GM19468 (cell line): ENCODE results near the gene GTPBP1.

Experiments used
- ATAC-seq: cut with Tn5 transposase; IDR thresholded peaks from one replicate; pipeline ENCODE4 v1.9.1; 2021; ENCODE audit warnings: mild to moderate bottlenecking, moderate library complexity, moderate number of reproducible peaks; ENCODE audit not compliant: unreplicated experiment; ENCODE audit errors: extremely low read depth

GTPBP1 gene

DNA sequence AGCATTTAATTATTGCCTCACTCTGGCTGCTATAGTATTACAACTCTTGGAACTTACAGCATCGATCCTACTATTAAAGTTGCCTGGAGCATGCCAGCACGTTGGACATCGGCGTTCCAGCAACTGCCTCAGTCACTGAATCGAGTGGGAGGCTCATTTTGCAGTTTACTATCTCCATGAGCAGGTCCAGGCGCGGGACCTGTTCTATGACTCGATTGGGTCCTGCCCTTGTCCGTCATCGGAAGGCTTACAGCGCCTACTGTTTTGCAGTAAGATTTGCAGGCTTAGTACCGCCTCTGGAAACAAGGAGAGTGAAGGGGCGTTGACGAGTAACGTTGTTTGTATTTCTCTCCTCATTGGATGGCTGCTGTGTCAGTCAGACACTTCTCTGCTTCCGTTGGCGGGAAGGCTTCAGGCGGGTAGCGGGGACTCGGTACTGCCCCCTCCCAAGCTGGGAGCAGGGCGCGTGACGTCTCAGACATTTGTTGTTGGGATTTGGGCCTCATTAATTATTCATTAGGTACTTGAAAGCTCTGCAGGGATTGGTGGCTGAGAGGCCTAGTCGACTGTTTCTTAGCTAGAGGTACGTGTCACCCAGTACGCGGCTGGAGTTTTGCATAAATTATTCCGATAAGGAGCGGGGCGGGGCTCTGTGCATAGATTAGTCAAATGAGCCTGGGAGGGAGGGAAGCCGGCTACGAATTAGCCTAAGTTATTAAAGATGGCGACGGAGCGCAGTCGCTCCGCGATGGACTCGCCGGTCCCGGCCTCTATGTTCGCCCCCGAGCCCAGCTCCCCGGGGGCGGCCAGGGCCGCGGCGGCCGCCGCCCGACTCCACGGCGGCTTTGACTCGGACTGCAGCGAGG is at the start of gene GTPBP1:
TSS of gene GTPBP1 (plus strand) at position 710 of the 866 bp plus-strand sequence. CDS start at position 722, 12 bp downstream.
- ATAC-seq, result peak; percentile 49

DNA sequence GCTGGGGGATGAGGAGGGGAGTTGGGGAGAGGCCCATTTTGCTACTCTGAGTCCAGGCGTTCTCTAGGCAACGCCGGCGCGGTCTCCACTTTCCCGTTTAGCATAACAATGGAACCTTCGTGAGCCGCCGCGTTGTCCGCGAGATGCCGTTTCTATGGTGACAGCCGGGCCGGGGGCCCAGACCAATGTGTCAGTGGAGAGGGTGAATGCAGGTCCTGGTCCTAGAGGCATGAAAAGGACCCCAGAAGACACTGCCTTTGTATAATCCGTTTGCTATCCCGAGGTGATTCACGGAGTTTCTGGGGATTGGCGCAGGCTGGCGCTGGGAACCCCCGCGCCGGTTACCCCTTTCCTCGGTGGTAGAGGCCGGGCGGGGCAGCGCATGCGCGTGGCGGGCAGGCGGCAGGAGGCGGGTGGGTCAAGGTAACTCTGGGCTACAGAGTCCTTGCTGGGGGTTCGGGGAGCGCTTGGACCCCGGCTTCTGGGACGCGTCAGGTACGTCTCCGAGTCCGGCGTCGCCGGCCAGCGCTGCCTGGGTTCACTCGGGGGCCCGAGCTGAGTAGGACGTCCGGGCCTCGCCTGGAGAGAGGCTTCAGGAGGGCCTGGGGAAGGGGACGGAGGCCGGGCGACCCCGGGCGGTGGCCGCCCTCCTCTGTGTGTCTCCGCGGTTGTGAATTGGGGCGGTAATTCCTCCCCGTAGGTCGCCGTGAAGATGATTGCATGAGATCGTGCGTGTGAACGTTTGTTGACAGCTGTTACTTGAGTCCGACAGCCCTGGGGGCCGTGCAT is 49.3 kb upstream of the GTPBP1 start, which contains the start of the genes CBY1 and FAM227A:
TSS of gene CBY1 (plus strand) at position 383 of the 789 bp plus-strand sequence. CDS start 11,417 bp downstream, outside the sequence.
TSS of gene FAM227A (minus strand) at position 137 of the 789 bp plus-strand sequence. CDS start 6,224 bp downstream, outside the sequence.
- peak; percentile 38 for ATAC-seq

DNA sequence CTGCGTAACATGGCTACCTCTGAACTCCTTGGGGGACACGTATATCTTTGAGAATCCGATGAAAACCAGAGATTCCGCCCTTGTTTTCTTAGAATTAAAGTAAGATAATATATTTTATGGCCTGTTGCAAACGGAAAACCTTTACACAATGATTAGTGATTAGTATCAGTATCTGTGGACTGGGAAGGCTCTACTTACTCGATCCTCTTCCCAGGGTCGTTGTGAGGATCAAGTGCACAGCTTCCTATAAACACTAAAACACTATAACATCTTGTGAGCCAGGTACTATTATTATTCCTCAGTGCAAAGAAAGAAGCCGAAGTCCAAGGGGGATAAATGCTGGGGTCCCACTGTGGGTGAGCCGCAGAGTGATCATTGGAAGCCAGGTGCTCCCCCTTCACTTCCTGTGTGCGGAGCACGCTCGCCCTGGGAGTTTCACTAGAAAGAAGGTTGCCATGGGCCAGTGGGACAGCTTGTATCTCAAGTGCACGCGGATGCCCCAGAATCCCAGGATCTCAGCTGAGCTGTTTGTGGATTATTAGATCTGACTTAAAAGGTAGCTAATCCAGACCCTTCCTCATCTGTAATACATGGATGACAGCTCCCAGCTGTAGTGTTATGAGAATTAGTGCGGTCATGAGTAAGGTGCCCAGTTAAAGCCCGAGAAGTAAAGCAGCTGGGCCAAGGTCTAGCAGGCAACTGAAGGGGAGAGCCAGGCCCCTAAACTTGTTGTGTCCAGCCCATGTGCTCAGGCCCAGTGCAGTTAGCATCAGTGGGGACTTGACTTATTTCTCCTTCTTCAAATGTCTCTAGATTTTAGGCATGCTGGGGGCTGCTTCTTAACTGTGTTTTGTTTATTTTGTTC is 48.5 kb upstream of the GTPBP1 start:
- ATAC-seq, result no peak

DNA sequence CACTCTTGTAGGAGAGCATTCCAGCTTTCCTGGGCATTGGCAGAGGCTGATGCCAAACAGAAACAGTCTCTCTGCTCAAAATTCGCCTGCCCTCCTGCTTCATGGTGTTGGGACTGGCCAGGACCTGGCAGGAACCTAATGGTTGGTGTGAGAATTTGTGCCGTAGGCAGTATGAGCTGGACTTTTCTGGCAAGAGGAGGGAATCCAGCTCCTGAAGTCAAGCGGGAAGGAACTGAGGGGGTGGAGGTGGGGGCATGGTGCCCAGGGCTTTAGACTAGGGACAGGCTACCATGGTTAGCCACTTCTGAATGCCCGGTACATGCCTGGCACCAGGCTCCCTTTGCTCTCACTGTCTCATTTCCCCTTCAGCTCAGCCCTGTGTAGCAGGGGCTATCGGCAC is 30.9 kb upstream of the GTPBP1 start:
- no peak for ATAC-seq

DNA sequence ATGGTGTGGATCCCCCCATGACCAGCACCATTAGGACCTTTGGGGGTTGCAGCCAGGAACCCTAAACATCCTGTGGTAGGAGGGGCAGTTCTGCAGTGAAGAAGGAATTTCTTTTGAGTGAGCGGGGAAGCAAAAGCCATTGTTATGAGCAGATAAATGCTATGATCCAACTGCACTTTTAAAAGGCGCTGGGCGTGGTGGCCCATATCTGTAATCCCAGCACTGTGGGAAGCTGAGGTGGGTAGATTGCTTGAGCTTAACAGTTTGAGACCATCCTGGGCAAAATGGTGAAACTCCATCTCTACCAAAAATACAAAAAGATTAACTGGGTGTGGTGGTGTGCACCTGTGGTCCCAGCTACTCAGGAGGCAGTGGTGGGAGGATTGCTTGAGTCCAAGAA is 29.9 kb upstream of the GTPBP1 start:
- no peak for ATAC-seq

DNA sequence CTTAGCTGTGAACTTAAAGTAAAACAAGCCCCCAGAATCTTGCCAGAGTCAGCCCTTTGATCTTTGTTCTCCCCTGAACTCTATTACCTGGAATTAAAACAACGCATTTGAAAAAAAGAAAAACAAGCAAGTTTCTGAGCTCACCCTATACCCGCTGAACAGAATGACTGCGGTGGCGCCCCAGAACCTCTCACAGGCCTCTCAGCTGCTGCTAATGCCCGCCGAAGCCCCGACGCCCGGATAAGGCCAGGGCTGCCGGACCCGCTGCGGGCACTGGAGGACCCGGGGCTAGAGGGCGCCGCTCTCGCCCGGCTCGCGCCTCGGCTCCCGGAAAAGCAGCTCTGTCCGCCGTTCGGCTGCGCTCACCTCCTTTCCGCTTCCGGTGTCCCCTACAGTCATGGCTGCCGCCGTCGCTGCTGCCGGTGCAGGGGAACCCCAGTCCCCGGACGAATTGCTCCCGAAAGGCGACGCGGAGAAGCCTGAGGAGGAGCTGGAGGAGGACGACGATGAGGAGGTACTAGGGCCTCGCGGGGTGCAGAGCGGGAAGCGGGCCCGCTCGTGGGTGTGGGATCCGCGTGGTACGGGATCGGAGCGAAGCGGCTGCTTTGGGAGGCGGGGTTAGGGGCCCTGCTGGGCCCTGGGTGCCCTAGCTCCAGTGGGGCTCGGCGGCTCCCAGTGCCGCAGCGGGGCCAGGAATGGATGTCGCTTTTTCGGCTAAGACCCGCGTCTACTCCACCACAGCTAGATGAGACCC is 24.0 kb upstream of the GTPBP1 start, which contains the start of gene TOMM22:
TSS of gene TOMM22 (plus strand) at position 376 of the 754 bp plus-strand sequence. CDS start at position 398, 22 bp downstream.
- ATAC-seq, result peak; percentile 74

DNA sequence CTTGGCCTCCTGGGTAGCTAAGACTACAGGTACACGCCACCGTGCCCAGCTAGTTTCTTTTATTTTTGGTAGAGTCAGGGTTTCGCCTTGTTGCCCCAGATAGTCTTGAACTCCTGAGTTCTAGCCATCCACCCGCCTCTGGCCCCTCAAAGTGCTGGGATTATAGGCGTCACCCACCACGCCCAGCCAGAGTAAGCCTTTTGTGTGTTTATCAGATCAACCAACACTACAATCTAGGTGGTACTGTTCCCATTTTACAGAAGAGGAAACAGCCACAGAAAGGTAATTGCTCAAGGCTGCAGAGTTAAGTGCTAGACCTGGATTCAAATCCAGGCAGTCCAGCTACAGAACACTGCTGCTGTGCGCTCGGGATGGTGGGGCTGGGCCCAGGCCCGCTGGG is 20.8 kb upstream of the GTPBP1 start:
- no peak for ATAC-seq

DNA sequence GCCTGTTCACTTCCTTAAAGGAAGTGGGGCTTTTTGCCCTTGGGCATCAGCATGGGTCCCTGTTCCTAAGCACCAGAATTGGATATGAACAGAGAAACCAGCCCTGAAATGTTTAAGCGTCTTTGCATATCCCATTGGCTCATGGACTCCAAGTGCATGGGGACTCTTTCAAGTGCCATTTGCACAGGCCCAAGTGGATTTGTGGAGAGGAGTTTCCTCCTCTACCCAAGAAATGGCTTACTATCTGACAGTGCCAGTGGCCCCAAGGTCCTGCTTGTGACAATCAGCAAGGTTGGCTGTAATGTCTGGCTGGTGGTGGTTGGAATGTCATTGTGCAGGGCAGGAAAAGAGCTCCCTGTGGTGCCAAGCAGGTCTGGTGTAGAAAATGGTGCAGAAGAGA is 20.0 kb upstream of the GTPBP1 start:
- ATAC-seq, result no peak

DNA sequence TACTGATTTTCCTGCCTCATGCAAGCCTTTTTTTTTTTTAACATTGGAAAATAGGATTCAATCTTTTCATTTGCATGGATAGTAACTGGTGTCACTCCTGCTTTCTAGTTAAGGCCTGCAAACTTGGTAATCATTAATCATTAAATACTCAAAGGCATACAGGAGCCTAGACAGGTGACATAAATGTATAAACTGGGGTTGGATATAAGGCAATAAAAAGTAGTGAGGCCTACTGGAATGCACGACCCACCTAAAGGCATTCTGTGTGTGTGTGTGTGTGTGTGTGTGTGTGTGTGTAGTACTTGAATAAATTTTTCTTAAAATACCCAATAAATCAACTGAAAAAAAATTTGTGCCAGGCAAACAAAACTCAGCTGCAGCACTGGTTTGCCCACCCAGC is 16.1 kb upstream of the GTPBP1 start:
- no peak for ATAC-seq

DNA sequence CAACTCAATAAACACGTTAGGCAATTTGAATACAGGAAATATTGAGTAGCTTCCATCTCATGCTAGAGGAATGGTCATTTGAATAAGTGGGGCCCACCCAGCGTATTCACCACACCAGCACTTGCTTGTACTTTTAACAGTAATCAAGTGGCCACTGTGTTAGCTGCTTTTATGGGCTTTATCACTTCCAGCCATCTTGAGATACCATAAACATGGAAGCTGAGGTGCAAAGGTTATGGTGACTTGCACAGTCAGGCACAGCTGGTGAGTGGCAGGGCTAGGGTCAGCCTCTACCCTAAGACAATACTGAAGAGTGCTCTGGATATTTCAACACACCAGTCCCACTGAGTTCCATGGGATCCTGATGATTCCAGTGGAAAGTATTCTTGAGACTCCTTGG is 11.7 kb upstream of the GTPBP1 start:
- ATAC-seq, result no peak

DNA sequence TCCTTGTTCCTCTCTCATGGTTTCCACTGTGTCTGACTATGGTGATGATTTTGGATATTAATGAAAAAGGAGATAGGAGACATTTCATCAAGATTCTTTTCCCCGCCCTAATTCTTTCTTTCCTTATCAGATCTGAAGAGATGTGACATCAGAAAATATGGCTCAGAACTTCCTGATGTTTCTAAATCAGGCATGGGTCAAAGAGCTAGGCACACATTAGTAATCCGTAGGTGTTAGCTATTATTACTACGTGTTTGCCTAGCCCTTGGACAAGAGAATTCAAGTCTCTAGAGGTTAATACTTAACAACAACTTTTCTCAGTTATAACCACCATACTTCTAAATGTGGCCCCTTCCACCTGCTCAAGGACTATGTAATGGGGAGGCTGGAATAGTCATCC is 10.8 kb upstream of the GTPBP1 start:
- ATAC-seq, result no peak

DNA sequence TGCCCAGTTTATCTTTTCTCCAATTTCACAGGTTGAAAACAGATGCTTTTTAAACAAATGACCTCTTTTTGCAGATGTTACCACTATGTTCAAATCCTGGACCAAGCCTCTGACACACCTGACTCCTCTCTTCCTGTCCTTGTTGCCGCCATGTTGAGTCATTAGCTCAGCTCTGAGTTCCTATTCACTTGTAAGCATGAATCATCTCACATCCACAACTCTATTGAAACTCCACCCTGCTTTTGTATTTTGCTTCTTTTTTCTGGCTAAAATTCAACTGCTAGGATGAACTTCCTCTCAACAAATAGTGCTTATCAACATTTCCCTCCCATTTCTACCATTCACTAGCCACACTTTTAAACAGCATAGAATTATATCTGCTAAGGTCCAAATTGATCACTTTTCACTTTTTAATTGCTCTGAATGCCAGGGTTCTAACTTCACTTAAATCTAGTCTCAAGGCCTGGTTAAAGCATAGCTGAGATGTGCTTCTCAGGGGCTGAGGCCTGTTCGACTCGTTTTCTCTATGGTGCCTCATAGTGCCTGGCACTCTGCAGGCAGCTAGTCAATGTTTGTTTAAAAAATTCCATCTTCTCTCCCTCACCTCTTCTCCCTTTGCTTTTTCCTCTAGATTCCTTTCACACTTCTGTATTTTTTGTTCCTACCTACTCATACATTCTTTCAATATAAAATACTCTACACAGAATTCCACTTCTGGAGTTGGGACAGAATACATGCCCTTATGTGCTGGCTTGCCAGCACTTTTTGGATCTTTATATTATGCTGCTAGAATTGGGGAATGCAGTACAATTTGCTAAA is 8.9 kb upstream of the GTPBP1 start:
- ATAC-seq, result no peak

DNA sequence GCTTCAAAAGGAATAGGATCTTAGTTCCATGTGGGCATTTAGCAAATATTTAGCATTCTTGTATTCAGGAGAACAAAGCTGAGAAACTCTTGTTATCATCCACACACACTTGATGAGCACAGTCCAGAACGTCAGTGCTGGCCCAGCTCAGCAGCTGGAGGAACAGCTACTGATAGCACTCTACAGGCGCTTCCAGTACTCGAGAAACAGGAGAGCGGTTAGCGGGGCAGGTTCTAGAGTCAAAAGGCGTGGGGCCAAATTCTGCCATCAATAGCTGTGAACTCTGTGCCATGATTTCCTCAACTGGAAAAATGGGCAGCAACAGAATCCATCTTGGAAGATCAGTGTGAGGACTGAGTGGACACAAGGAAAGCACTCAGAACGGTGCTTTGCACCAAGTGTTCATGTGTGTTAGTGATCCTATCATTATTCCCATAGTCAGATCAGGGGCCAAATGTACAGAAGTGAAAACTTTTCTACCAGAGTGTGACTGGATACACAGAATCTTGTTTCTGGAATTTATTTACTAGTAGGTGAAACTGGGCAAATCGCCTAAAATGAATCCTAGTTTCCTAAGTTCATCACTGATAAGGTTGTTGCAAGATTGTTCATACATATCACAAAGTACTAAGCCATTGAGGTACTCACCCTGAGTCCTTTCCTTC is 8.2 kb upstream of the GTPBP1 start:
- no peak for ATAC-seq

DNA sequence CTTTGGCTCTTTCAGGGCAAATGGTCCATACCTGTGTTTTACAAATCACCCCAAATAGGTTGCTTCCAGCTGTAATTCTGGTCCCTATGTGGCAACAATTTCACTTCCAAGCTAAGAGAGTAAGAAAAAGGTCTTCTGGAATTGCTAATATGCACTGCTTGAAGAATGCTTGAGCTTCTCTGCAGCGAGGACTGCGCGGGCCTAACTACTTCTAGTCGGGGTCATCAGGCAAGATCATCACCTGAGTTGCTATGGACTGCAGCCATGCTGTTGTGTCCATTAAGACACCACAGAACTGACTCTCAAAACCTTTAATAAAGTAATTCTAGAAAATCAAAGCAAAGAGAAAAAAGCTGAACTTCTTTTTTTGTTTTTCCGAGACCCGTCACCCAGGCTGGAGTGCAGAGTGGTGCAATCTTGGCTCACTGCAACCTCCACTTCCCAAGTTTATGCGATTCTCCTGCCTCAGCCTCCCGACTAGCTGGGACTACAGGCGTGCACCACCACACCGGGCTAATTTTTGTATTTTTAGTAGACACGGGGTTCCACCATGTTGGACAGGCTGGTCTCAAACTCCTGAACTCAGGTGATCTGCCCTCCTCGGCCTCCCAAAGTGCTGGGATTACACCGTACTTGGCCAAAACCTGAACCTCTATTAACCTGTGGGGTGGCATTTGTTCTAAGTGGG is 7.2 kb upstream of the GTPBP1 start:
- no peak for ATAC-seq

DNA sequence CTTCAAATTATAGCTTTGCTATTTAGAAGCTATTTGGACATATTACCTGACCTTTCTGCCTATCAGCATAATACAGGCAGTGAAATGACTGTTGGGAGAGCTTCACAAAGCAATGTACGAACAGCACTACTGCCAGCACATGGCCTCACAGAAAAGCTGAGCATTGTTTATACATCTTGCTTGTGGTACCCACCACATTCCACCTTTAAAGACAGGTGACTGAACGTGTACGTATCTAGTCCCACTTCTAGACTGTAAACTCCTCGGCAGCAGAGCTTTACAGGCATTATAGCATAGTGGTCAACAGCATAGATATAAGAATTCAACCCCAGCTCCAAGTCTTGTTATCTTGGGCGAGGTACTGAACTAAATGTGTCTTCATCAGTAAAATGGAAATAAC is 6.6 kb upstream of the GTPBP1 start:
- ATAC-seq, result no peak

DNA sequence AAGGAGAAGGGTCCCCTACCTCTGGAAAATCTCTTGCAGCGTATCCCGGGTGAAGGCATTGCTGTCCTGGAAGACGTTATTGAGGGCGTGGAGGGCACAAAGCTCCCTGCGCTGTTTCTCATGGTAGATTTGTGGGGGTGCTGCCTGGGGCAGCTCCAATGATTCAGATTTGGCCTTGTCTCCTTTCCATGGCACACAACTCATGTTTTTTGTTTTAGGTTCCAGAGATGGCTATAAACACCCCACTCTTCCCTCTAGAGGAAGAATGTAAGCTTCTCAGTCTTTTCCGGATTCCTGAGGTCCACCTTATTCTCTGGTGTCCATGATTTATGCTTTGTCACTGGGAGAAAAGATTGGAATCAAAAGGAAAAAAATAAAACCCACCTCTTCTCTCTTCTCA is 6.0 kb upstream of the GTPBP1 start:
- no peak for ATAC-seq

DNA sequence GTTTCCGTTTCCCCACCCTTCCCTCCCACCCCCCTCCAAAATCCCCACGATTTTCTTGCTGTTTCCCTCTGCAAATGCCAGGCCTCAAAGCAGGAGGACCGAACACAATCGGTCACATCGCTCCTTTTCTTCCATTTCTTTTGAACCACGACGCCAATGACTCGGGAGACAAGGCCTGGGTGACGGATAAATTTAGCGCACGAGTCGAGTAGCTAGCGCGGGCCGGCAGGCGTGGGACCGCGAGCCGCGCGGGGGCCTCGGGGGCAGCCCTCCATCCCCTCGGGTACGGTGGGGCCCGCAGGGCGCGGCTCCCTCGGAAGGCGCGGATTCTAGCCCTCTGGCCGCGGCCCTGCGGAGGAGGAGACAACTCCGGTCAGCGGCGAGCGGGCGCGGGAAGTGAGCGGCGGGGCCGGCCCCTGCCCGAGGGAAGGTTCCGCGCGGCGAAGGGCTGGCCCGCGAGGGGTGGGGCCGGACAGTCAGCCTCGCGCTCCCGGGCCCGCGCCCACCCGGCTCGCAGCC is 5.4 kb upstream of the GTPBP1 start:
- ATAC-seq, result no peak
